Measurements from ENCODE around the gene NR2C2. TPM values are rescaled to one million over a fixed set of nuclear protein-coding genes. Genes with fewer than 3 reads are reported as not detected.

Gene NR2C2
- total and polyA plus RNA-seq, 10 of the 15 experiments (the other 5 are each of a cell fraction or from before 2014, with no cell fraction given) = 2.7 to 30.3 (median 18.3) TPM

DNA sequence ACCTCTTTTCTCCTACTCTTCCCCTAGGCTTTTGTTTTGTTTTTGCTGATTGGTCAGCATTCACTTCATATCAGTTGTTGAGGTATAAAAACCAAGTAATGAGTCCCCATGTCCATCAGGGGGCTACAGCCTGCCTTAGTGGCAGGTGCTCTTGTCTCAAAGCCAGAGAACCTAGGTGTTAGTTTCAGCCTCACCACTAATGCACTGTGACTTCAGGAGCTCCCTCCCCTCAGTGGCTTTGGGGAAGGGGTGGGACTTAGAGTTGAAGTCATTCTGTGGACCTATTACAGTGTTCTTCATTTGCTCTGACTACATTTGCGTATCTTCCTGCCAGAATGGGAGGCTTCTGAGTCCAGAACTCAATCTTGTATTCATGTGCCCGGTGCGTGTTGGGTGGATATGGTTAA is 41.6 kb downstream of the NR2C2 start (continued):
- TF ChIP-seq, protein P1, sequence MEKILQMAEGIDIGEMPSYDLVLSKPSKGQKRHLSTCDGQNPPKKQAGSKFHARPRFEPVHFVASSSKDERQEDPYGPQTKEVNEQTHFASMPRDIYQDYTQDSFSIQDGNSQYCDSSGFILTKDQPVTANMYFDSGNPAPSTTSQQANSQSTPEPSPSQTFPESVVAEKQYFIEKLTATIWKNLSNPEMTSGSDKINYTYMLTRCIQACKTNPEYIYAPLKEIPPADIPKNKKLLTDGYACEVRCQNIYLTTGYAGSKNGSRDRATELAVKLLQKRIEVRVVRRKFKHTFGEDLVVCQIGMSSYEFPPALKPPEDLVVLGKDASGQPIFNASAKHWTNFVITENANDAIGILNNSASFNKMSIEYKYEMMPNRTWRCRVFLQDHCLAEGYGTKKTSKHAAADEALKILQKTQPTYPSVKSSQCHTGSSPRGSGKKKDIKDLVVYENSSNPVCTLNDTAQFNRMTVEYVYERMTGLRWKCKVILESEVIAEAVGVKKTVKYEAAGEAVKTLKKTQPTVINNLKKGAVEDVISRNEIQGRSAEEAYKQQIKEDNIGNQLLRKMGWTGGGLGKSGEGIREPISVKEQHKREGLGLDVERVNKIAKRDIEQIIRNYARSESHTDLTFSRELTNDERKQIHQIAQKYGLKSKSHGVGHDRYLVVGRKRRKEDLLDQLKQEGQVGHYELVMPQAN (conservative IDR thresholded peaks at IDR 0.05) = no peak
- TF ChIP-seq SMAD1 (IDR thresholded peaks at IDR 0.05; ENCODE audit: low read depth, partially characterized antibody) (no peak), EGR1 (IDR thresholded peaks at IDR 0.05; ENCODE audit: borderline replicate concordance in 1 of 2, low read depth in 2 of 2, low read length in 2 of 2) (no peak), IKZF1 (conservative IDR thresholded peaks at IDR 0.05) (no peak; the same call in 1 of the 2 replicates), ATF7 (IDR thresholded peaks at IDR 0.05; ENCODE audit: low read depth) (peak; percentile 80), BHLHE40 (IDR thresholded peaks at IDR 0.05; ENCODE audit: borderline replicate concordance in 1 of 2, low read depth in 2 of 2, low read length in 1 of 2) (peak; percentile 58 to 77; a peak in 2 of 4 replicates), HDAC6 (IDR thresholded peaks at IDR 0.05; ENCODE audit: unreplicated experiment) (no peak), FOXK2 (IDR thresholded peaks at IDR 0.05) (no peak), RB1 (IDR thresholded peaks at IDR 0.05; ENCODE audit: borderline replicate concordance) (no peak), GABPA (IDR thresholded peaks at IDR 0.05; ENCODE audit: low read depth) (0 out of 2 replicates have a peak, but pooled peaks have one; percentile 18), SIN3A (IDR thresholded peaks at IDR 0.05; ENCODE audit: low read depth, low read length) (no peak), RFX5 (IDR thresholded peaks at IDR 0.05; ENCODE audit: low read depth, low read length) (no peak), SPI1 (IDR thresholded peaks at IDR 0.05; ENCODE audit: borderline replicate concordance, insufficient read depth, low read depth, low read length) (no peak), YY1 (IDR thresholded peaks at IDR 0.05; ENCODE audit: low read depth, low read length) (no peak), SREBF1 (IDR thresholded peaks at IDR 0.05; ENCODE audit: low read length) (no peak), KAT2A (conservative IDR thresholded peaks at IDR 0.05; ENCODE audit: control insufficient read depth, low read depth, low read length) (no peak), RBBP5 (conservative IDR thresholded peaks at IDR 0.05) (no peak), ETV6 (conservative IDR thresholded peaks at IDR 0.05 in 1 of 2, IDR thresholded peaks at IDR 0.05 in 1 of 2; ENCODE audit: borderline replicate concordance in 1 of 2, low read depth in 1 of 2) (no peak), EED (IDR thresholded peaks at IDR 0.05; ENCODE audit: low read depth) (no peak), NFIC (IDR thresholded peaks at IDR 0.05; ENCODE audit: low read depth, low read length) (no peak), ZBED1 (IDR thresholded peaks at IDR 0.05; ENCODE audit: borderline replicate concordance) (no peak), MEF2B (IDR thresholded peaks at IDR 0.05; ENCODE audit: partially characterized antibody, poor library complexity, severe bottlenecking) (peak; percentile 32), SUPT20H (IDR thresholded peaks at IDR 0.05; ENCODE audit: borderline replicate concordance, control insufficient read depth, low read depth, low read length) (no peak), HDGF (IDR thresholded peaks at IDR 0.05) (peak; percentile 80; the same call in 1 of the 2 replicates), E2F4 (IDR thresholded peaks at IDR 0.05; ENCODE audit: low read depth, low read length) (no peak), ZBTB40 (IDR thresholded peaks at IDR 0.05; ENCODE audit: borderline replicate concordance) (no peak; the same call in 1 of the 2 replicates)
